Sciatic nerve (tissue), 2 donors: Measurements from ENCODE around the gene IL23R. TPM values are rescaled to one million over a fixed set of nuclear protein-coding genes. Genes with fewer than 3 reads are reported as not detected.

ENCODE experiments used
- ATAC-seq: fragments of 200-7000 bp; cut with Tn5 transposase; one replicate; pipeline ENCODE4 v1.9.1; 2020; ENCODE audit warnings: mild to moderate bottlenecking, moderate library complexity
- DNase-seq: peaks from one replicate; pipeline ENCODE4 v3.0.0-alpha.2; 2020; ENCODE audit warnings: low spot score
- intact Hi-C: fragments of 100-400 bp; cut with DNase I; formaldehyde crosslinking; loops from one replicate; pipeline ENCODE4 v1.14.2; 2022
- total RNA-seq: library from RNA; stranded (reverse); fragmentation: NEBNext Ultra II Directional; extraction: Animal tissue kit (Norgen Biotek cat#: 25700); gene quantifications from one replicate; pipeline ENCODE4 v1.2.1, GENCODE V29; 2021
- donor health status: DM: no; HTN: no; CAD: no.
- donor health status: DM: no; HTN: no; CAD: no.

The IL23R gene
- total RNA-seq, 1 donor from 2014 or later, result not detected

DNA sequence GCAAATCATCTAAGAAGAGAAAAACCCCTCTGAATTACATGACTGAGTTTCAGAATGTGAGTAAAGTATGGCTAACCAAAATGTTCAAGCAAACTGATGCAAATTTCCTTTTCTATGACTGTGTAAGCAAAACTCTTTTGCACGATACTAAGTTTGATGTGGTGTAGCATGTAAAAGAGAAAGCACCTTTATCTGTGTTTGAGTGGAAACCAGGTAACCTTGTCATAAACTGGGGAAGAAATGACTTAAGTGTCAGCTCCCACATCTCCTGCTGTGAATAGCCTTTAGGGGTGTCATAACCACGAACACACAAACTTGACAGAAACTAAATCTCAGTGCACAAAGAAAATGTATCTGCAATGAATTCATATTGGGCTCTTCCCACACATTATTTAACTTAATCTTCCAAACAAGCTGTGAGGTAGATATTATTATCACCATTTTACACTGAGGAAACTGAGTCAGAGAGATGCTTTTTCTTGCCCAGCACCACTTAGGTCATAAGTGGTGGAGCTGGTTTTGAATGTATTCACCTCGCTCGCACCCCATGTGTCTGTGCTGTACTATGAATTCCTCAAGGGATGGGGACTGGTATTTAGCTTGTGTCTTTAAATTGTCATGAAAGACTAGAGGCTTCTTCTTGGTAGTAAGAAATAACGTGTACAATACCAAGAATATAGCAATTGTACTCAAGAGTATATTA, 108.5 kb downstream of the IL23R start:
- ATAC-seq, result no peak
- DNase-seq, result no peak
- intact Hi-C loops, result no loop called here

DNA sequence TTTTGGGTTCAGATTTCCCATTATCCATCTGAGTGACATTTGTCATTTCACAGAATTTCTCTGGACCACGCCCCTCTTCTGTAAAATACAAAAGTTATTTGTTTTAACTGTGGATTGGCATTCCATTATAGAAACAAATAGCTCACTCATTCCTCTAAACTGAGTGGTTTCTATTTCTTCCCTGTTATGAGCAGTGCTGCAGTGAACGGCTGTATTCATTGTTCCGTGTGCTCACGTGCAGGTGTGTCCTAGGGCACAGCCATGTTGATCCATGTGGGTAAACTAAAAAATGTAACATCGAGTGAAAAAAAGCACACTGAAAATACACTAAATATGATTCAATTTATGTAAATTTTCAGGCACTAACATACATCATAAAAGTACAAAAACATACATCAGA, 114.4 kb downstream of the IL23R start:
- DNase-seq (no peak), ATAC-seq (no peak)
- intact Hi-C loops, result no loop called here

DNA sequence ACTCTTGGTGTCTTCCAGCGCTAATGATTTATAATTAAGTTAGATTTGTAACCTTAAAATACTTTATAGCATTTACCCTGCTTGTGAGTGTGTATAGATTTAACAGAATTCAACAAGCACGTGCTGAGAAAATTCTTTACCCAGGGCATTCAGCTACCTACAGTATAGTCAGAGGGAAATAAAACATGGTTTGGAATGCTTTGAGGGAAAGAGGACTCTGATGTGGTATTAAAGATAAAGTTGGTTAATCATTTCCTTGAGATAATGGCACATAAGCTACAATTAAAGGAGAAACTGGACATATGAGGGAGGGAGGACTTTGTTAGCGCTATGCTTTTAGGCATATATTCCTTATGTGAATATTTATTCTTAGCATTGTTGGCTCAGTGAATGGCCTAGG, 115.0 kb downstream of the IL23R start:
- intact Hi-C loops, result no loop called here
- no peak for ATAC-seq
- no peak for DNase-seq

DNA sequence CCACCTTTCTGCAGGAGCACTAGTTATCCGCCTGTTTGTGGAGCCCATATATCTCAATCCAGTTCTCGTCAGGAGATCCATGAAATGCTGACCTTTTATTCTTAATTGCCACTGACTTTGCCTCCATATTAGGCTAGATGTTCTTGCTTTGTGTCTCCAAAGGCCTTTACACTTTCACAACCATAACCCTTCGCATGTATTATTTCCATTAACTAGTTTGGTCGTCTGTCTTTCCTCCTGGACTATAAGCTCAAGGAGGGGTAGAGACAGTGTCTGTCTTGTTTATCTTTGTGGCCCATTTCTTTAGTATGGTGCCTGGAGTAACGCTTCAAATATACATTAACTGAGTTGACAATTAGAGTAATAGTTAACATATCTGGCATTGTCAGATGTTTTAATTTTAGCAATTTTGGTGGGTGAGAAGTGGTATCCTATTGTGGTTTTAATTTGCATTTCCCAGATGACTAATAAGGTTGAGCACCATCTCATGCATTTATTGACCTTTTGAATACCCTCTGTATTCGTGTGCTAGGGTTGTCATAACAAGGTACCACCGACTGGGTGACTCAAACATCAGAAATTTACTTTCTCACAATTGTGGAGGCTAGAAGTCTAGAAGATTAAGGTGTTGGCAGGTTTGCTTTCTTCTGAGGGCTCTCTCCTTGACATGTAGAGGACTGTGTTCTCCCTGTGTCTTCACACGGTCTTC, 119.7 kb downstream of the IL23R start:
- ATAC-seq (no peak), DNase-seq (no peak)
- intact Hi-C loops, result no loop called here

DNA sequence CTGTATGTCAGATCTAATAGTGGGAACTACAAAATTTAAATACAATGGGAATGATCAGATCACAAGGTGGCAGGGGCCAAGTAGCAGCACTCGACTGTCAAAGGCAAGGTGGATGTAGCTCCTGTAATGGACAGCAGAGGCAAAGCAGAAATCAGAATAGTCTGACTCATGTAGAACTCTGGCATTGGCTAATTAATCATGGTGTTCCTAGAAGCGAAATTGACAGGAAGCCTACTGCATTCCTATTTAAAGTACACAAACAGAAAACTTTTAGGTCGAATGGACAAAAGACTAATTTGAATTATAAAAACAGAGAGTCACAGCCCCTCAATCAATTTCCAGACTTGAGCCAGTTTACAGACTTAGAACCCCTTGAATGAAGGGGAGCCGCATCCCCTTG, 124.0 kb downstream of the IL23R start:
- no peak for DNase-seq
- intact Hi-C loops, result no loop called here
- no peak for ATAC-seq

DNA sequence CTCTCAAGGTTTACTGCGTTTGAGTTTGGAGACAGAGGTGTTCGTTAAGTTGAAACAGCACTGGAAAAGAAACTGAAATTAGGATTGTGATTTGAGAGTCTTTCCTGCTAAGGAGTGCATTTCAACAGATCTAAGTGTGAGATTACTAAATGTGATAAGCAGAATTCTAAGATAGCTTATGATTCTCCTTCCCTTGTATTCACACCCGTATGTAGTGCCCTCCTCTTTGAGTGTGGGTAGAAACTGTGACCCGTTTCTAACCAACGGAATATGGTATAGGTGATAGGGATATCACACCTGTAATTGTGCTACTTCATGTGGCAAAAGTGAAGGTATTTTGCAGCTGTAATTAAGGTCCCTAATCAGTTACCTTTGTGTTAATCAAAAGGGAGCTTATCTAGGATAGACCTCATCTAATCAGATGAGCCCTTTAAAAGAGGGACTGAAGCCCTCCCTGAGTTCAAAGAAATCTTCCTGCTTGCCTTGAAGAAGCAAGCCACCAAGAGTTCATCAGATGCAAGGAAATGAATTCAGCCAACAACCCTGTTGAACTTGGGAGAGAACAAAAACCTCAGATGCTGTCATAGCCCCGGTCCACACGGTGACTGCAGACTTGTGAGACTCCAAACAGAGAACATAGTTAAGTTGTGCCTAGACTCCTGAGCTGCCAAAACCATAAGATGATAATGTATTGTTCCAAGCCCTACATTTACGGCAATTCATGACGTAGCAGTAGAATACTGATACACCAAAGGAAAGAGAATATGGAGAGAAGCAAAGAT, 128.8 kb downstream of the IL23R start:
- intact Hi-C loops, result no loop called here
- DNase-seq (no peak), ATAC-seq (no peak)

DNA sequence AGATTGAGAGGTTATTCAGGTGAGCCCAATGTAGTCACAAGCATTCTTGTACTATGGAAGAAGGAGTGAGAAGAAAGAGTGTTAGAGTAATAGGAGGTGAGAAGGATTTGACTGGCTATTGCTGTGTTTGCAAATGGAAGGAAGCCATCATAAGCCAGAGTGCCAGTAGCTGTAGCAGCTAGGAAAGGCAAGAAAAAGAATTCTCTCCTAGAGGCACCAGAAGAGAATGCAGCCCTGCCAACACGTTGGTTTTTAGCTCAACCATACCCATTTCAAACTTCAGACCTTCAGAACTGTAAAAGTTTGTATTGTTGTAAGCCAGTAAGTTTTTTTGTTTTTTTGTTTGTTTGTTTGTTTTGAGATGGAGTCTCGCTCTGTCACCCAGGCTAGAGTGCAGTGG, 132.5 kb downstream of the IL23R start:
- intact Hi-C loops, result no loop called here
- ATAC-seq, result no peak

DNA sequence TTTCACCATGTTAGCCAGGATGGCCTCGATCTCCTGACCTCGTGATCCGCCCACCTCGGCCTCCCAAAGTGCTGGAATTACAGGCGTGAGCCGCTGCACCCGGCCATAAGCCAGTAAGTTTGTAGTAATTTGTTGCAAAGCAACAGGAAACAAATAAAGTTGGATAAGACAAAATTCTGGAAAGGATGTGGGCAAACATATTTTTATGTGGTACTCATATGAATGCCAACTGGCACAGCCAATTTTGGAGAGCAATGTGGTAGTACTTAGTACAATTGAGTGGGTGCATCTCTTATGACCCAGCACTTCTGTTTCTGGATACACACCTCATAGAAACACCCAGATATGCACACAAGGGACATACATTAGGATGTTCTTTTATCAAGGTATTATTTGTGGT, 133.0 kb downstream of the IL23R start:
- ATAC-seq (no peak), DNase-seq (no peak)

More for the DNA sequence above, 132.5 kb downstream of the IL23R start:
- DNase-seq, result no peak

DNA sequence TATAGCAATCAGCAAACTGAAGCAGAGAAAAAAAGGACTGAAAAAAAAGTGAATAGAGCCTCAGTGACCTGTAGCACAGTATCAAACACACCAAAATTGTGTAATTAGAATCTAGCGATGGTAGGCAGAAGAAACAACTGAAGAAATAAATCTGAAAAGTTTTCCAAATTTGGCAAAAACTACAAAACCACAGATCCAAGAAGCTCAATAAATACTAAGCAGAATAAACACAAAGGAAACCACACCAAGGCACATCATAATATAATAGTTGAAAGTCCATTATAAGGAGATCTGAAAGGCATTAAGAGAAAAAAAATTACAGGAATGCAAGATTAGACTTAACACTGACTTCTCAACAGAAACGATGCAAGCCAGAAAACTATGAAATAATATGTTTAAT, 134.3 kb downstream of the IL23R start:
- DNase-seq (no peak), ATAC-seq (no peak)
- intact Hi-C loops, result no loop called here

More for the DNA sequence above, 133.0 kb downstream of the IL23R start:
- intact Hi-C loops, result no loop called here

DNA sequence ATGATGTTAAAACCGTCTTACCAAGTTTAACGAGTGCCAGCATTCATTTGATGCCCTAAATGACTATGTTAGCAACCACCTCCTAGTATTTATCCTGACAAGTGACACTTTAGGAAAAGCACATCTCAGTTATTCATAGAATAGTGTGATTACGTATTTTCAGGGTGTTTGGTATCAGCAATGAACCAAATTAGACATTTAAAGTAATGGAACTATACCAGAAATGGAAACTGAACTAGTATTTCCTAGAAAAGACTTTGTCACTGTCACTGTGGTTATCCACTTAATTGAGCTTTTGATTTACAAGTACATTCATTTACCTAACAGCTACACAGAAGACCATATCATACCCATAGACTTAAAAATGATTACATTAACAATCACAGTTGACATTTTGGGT, 137.8 kb downstream of the IL23R start:
- ATAC-seq, result no peak
- DNase-seq, result no peak
- intact Hi-C loops, result no loop called here

DNA sequence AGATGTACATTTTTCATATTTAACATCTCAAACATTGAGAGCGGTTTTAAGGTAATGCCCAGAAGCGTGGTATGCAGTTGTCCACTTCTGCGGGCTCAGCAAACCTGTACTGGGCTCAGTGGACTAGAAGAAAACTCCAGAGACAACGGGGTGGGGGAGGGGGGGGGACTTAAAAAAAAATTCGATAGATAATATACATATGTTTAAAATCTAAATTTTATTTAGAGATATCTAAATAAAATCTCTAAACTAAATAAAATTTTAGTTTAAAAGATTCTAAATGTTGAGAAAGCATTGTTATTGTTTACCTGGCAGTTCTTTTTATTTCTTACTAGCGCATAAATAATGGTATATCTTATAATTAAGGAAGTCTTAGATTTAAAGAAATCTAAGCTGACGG, 140.3 kb downstream of the IL23R start:
- intact Hi-C loops, result no loop called here
- no peak for ATAC-seq
- no peak for DNase-seq

DNA sequence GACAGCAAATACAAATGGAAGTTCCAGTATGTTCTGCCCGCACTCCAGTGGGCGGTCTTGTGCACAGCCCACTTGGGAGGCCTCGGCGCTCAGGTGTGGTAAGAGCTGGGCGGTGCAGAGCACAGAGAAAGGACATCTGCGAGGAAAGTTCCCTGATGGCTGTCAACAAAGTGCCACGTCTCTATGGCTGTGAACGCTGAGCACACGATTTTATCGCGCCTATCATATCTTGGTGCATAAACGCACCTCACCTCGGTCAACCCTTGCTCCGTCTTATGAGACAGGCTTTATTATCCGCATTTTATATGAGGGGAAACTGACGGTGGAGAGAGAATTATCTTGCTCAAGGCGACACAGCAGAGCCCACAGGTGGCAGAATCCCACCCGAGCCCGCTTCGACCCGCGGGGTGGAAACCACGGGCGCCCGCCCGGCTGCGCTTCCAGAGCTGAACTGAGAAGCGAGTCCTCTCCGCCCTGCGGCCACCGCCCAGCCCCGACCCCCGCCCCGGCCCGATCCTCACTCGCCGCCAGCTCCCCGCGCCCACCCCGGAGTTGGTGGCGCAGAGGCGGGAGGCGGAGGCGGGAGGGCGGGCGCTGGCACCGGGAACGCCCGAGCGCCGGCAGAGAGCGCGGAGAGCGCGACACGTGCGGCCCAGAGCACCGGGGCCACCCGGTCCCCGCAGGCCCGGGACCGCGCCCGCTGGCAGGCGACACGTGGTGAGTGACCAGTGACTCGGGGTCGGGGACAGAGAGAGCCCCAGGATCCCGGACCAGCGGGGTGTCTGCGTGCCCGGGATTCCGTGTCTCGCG, 141.2 kb downstream of the IL23R start, which contains the start of gene IL12RB2:
Gene IL12RB2 (plus strand): TSS at position 623 of the 810 bp plus-strand sequence. CDS start 12,496 bp downstream, outside the sequence.
- intact Hi-C loops, result no loop called here
- ATAC-seq (peak; percentile 46), DNase-seq (no peak)

DNA sequence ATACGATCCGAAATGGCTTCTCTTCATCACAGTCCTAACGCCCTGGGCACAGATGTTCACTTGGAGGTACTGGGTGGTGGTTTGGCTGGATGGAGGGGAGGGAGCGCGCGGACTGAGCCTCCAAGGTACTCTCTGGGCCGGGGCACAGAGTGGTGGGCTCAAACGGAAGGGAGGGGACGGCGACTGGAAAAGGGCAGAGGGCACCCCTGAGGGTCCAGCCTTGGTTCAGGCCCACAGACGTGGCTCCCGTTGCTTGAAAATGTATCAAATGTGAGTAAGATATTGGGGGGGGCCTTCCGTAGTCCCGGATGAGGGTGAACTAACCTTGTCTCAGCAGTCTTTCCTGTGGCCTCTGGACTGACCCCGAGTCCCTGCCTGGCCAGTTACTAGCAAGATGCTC, 141.9 kb downstream of the IL23R start:
- ATAC-seq (peak; percentile 26), DNase-seq (no peak)
- intact Hi-C loops, result no loop called here

Other genes with a start within 250 kb of the IL23R start
- gene DNAI4, start 241.6 kb upstream of the IL23R start, total RNA-seq, result 70.9 TPM
- gene MIER1, start 241.5 kb upstream of the IL23R start, total RNA-seq, result 49.2 TPM
- gene SLC35D1, start 112.3 kb upstream of the IL23R start, total RNA-seq, result 8.4 TPM
- gene C1orf141, start 31.5 kb upstream of the IL23R start, total RNA-seq, result not detected
- gene IL12RB2, start 141.4 kb downstream of the IL23R start, total RNA-seq, result 2.3 TPM